Stomach (tissue), 9 donors: ENCODE measurements around the gene FOXN3. TPM values are rescaled to one million over a fixed set of nuclear protein-coding genes. Genes with fewer than 3 reads are reported as not detected.
A peak's percentile ranks its signal among the peaks of the same experiment; 100 is the strongest.

ENCODE experiments used
- DNase-seq, 2 donors: peaks; one replicate each; pipeline versions ENCODE4 v3.0.0 to v3.0.0-alpha.2; 2013 to 2019
- H3K27ac ChIP-seq, 5 donors: fragments of 200-600 bp in 4 of 5; sonication (generic) in 4 of 5; one replicate each; pipeline ENCODE4 v1.5.1; 2013 to 2019; ENCODE audit warnings: mild to moderate bottlenecking in 1 of 5, moderate library complexity in 1 of 5
- H3K27me3 ChIP-seq, 3 donors: fragments of 200-600 bp; sonication (generic); one replicate each; pipeline ENCODE4 v1.5.1; 2017 to 2019; ENCODE audit warnings: mixed run types in 1 of 3
- H3K36me3 ChIP-seq, 4 donors: fragments of 200-600 bp; sonication (generic); 1 replicate in 3 of 4; 2 replicates in 1 of 4; pipeline ENCODE4 v1.5.1; 2016 to 2019
- H3K4me1 ChIP-seq, 4 donors: fragments of 200-600 bp; sonication (generic); one replicate each; pipeline ENCODE4 v1.5.1; 2016 to 2019
- H3K4me3 ChIP-seq, 4 donors: fragments of 200-600 bp; sonication (generic) in 3 of 4; one replicate each; pipeline ENCODE4 v1.5.1; 2016 to 2019; ENCODE audit warnings: mild to moderate bottlenecking in 1 of 4
- H3K9me3 ChIP-seq, 4 donors: fragments of 200-600 bp; sonication (generic); one replicate each; pipeline ENCODE4 v1.5.1; 2016 to 2019
- EP300 ChIP-seq: sonication (generic); formaldehyde crosslinking; IDR thresholded peaks from one replicate; pipeline ENCODE4 v1.6.1; 2017; ENCODE audit warnings: antibody characterized with exemption
- POLR2A ChIP-seq, 4 donors: fragments of 450-650 bp; IDR thresholded peaks; one replicate each; pipeline ENCODE4 v1.6.1; 2016; ENCODE audit warnings: antibody characterized with exemption in 4 of 4, control low read depth in 2 of 4, mild to moderate bottlenecking in 1 of 4, moderate library complexity in 1 of 4
- POLR2AphosphoS5 ChIP-seq, 3 donors: sonication (generic); formaldehyde crosslinking; IDR thresholded peaks; one replicate each; pipeline ENCODE4 v1.6.1; 2016; ENCODE audit warnings: antibody characterized with exemption in 3 of 3
- WGBS, 5 donors: extraction: QIAGEN DNeasy Blood & Tissue Kit in 3 of 5; methylation state at CpG; one replicate each; pipeline versions ENCODE4 v1.1.5 to v1.1.7; 2013 to 2018; 5-methylcytosine and 5-hydroxymethylcytosine counted together
- intact Hi-C: fragments of 100-400 bp; cut with DNase I; formaldehyde crosslinking; loops from one replicate; pipeline ENCODE4 v1.15.1; 2023; ENCODE audit warnings: low total_unique reads
- polyA plus RNA-seq, 3 donors: library from polyadenylated mRNA; stranded (reverse); fragments of 200-250 nt; gene quantifications; one replicate each; pipeline ENCODE4 v1.2.3, GENCODE V29; 2013
- total RNA-seq, 5 donors: library from RNA; depleted of rRNA; stranded (reverse); fragments of >200 nt; gene quantifications; one replicate each; pipeline versions ENCODE4 v1.1.0 to v1.2.3, GENCODE V29; 2014 to 2016
- TF ChIP-seq, protein P1 (sequence below), 7 experiments: fragments of 450-650 bp in 4 of 7; fragments of 200-600 bp in 3 of 7; sonication (generic) in 3 of 7; IDR thresholded peaks; one replicate each; pipeline ENCODE4 v1.5.1; 2016 to 2019; ENCODE audit warnings: antibody characterized with exemption in 7 of 7, control low read depth in 2 of 7, mild to moderate bottlenecking in 1 of 7
- donor health status: healthy with polysubstance abuse.
- donor health status: Bipolar disorder and iron deficiency.
- donor health status: healthy.

FOXN3 gene
- total and polyA plus RNA-seq, 8 donors = 12.5 to 126 (median 56.6) TPM

DNA sequence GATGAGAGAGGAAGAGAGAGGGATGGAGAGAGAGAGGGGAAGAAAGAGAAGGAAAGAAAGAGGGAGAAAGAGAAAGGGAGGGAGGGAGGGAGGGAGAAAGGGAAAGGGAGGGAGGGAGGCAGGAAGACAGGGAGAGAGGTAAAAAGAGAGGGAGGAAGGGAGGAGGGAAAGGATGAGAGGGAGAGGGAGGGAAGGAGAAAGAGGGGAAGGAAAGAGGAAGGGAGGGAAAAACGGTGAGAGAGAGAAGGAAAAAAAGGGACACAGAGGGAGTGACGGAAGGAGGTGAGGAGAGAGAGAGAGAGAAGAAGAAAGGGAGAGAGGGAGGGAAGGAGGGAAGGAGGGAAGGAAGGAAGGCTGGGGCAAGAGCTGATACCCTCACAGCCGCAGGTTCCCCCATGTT is 56.8 kb downstream of the FOXN3 start:
- WGBS, 5 donors = 57 to 86% (median 78%) methylated on average over 3 of the region's 3 CpGs
- TF ChIP-seq POLR2AphosphoS5 (IDR thresholded peaks at IDR 0.05) = no peak
- H3K27ac ChIP-seq = peak overlapping the region in 4 of 5 donors; percentile 44 to 65 (median 54)
- no peaks in the 10 kb centered on the region for H3K27me3 ChIP-seq
- no peak overlapping the region for H3K4me3 ChIP-seq
- H3K9me3 ChIP-seq = no peaks in the 10 kb centered on the region
- peaks cover 19 to 45% (median 30%) of the 10 kb centered on the region in 4 donors for H3K4me1 ChIP-seq
- intact Hi-C loops = no loop called here
- peaks cover 0 to 4% (median 0%) of the 10 kb centered on the region in 4 donors for H3K36me3 ChIP-seq
- DNase-seq = no peak

DNA sequence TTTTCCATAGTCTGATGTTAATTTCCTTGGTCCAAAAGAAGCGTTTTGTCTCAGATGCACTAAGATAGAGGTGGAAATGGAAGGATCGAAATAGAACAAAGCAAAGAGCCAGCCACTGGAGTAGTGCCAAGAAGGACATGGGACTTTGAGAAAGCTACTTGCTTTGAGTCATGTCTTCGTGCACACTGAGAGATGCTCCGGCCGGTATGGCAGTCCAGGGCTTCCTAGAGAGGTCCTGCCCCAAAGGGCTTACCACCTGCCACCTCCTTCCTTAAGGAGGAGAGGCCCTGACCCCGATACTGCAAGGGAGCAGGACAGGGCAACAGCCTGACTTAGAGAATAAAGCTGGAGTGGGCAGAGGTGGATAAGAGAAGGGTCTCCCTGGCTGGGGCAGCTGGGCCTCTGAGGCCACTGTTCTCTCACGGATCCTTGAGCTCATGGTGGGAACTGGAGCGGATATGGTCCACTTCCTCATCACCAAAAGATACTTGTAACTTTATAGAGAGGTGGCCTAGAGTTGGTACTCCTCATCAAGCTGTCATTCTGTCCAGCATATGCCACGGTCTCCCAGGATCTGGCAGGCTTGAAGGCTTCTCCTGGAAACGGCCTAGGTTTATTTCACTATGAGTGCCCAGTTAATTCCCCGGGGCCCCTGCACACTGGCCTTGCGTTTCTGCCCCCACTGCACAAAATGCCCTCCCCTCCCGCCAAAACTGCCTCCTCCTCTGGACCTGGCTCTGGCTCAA is 57.4 kb downstream of the FOXN3 start:
- peaks cover 0 to 4% (median 0%) of the 10 kb centered on the region in 4 donors for H3K36me3 ChIP-seq
- peaks cover 12 to 39% (median 24%) of the 10 kb centered on the region in 4 donors for H3K4me1 ChIP-seq
- no peak overlapping the region for H3K4me3 ChIP-seq
- no peaks in the 10 kb centered on the region for H3K9me3 ChIP-seq
- TF ChIP-seq POLR2AphosphoS5 (IDR thresholded peaks at IDR 0.05) = no peak
- TF ChIP-seq, protein P1, sequence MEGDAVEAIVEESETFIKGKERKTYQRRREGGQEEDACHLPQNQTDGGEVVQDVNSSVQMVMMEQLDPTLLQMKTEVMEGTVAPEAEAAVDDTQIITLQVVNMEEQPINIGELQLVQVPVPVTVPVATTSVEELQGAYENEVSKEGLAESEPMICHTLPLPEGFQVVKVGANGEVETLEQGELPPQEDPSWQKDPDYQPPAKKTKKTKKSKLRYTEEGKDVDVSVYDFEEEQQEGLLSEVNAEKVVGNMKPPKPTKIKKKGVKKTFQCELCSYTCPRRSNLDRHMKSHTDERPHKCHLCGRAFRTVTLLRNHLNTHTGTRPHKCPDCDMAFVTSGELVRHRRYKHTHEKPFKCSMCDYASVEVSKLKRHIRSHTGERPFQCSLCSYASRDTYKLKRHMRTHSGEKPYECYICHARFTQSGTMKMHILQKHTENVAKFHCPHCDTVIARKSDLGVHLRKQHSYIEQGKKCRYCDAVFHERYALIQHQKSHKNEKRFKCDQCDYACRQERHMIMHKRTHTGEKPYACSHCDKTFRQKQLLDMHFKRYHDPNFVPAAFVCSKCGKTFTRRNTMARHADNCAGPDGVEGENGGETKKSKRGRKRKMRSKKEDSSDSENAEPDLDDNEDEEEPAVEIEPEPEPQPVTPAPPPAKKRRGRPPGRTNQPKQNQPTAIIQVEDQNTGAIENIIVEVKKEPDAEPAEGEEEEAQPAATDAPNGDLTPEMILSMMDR (IDR thresholded peaks at IDR 0.05) = no peak
- peak overlapping the region in 4 of 5 donors; percentile 44 to 65 (median 54) for H3K27ac ChIP-seq
- DNase-seq = no peak
- WGBS, 5 donors = 50 to 63% (median 55%) methylated on average over 13 of the region's 13 CpGs
- H3K27me3 ChIP-seq = no peaks in the 10 kb centered on the region
- intact Hi-C loops = no loop called here

DNA sequence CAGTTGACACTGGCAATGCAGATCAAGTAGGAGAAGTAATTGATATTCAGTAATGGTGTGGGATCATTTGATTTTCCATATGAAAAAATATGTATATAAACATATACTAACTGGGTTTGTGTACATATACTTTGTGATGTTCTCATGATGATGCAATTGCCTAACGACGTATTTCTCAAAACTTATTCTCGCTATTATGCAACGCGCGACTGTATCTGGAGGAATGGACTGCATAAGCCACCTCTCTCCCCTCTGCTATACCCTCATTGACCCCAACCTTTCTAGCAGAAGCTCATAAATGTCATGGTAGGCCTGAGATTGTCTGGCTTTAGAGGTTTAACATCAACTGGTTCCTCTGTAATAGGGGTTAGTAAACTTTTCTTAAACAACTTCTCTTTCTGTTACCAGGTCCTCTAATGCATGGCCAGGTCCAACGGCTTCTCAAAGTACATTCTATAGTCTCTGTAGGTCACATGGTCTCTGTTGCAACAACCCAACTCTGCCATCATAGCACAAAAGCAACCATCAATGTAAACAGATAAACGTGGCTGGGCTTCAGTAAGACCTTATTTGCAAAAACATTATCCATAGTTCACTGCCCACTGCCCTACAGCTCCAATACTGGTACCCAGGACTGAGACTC is 59.3 kb downstream of the FOXN3 start:
- Histone ChIP-seq H3K9me3 (no peaks in the 10 kb centered on the region), H3K27ac (peak overlapping the region in 2 of 5 donors; percentile 43 to 56), H3K4me3 (no peak overlapping the region), H3K4me1 (peaks cover 4 to 31% (median 18%) of the 10 kb centered on the region in 4 donors), H3K27me3 (no peaks in the 10 kb centered on the region), H3K36me3 (peaks cover 0 to 4% (median 0%) of the 10 kb centered on the region in 4 donors)
- TF ChIP-seq, protein P1 (IDR thresholded peaks at IDR 0.05) = no peak
- no peak for TF ChIP-seq POLR2A (IDR thresholded peaks at IDR 0.05)
- TF ChIP-seq POLR2AphosphoS5 (IDR thresholded peaks at IDR 0.05) = no peak
- DNase-seq = no peak
- 78 to 86% (median 83%) methylated on average over 8 of the region's 8 CpGs for WGBS, 5 donors
- intact Hi-C loops = no loop called here

DNA sequence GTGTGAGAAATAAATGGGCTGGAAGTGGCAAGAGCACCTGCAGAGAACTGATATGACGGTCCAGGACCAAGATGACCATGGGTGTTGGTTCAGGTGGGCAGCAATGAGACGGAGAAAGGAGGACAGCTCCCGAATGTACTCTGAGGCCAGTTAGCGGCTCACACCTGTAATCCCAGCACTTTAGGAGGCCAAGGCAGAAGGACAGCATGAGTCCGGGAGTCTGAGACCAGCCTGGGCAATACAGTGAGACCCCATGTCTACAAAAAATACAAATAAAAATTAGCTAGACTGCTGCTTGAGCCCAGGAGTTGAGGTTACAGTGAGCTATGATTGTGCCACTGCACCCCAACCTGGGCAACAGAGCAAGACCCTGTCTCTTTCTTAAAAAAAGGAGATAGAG is 60.1 kb downstream of the FOXN3 start:
- peaks cover 11 to 38% (median 24%) of the 10 kb centered on the region in 4 donors for H3K4me1 ChIP-seq
- WGBS, 5 donors = 81 to 93% (median 87%) methylated on average over 5 of the region's 5 CpGs
- intact Hi-C loops = no loop called here

More for the DNA sequence above, 60.1 kb downstream of the FOXN3 start:
- Histone ChIP-seq H3K27me3 (no peaks in the 10 kb centered on the region), H3K27ac (peak overlapping the region in 2 of 5 donors; percentile 43 to 56), H3K4me3 (no peak overlapping the region), H3K36me3 (peaks cover 0 to 4% (median 0%) of the 10 kb centered on the region in 4 donors), H3K9me3 (no peaks in the 10 kb centered on the region)
- no peak for DNase-seq
- TF ChIP-seq POLR2AphosphoS5 (IDR thresholded peaks at IDR 0.05) (no peak), EP300 (no peak), POLR2A (IDR thresholded peaks at IDR 0.05) (no peak)
- TF ChIP-seq, protein P1 (IDR thresholded peaks at IDR 0.05) = no peak
